ENCODE measurements around the gene MAGEE1. TPM values are rescaled to one million over a fixed set of nuclear protein-coding genes. Genes with fewer than 3 reads are reported as not detected.

The MAGEE1 gene
- total RNA-seq, 1 experiment from 2014 or later = not detected

GRCh38 chrX:76420237-76420636 is 7.3 kb upstream of the MAGEE1 start:
- Histone ChIP-seq H3K27me3 (replicated peaks; ENCODE audit: insufficient read depth, low read depth, low read length, poor library complexity) (no peaks in the 10 kb centered on the region), H3K4me1 (ENCODE audit: insufficient read depth, low read length, poor library complexity, severe bottlenecking) (no peaks in the 10 kb centered on the region), H3K27ac (ENCODE audit: low read depth, low read length, poor library complexity, severe bottlenecking) (no peak overlapping the region), H3K9me3 (ENCODE audit: low read depth, low read length, poor library complexity, severe bottlenecking) (no peaks in the 10 kb centered on the region), H3K36me3 (ENCODE audit: insufficient read depth, low read length, poor library complexity, severe bottlenecking) (no peaks in the 10 kb centered on the region), H3K4me3 (ENCODE audit: low read depth, low read length, poor library complexity, severe bottlenecking) (no peak overlapping the region)
- no TSS peak for BruUV-seq (replicated peaks)
- POLR2A ChIA-PET (ENCODE audit: low non-redundant PET) = no interaction called here
- TF ChIP-seq EZH2 (IDR thresholded peaks at IDR 0.05; ENCODE audit: borderline replicate concordance, low read depth, low read length, poor library complexity, severe bottlenecking) (no peak), CTCF (conservative IDR thresholded peaks at IDR 0.05; ENCODE audit: low read depth, low read length) (no peak)
- CTCF ChIA-PET = no interaction called here
- intact Hi-C loops (cut with micrococcal nuclease; ENCODE audit: unreplicated experiment) = no loop called here
- no peak for DNase-seq (ENCODE audit: low spot score)

GRCh38 chrX:76428243-76429130 is 977 bp downstream of the MAGEE1 start:
- ChIA-PET POLR2A (ENCODE audit: low non-redundant PET) (no interaction called here), CTCF (no interaction called here)
- Histone ChIP-seq H3K4me3 (ENCODE audit: low read depth, low read length, poor library complexity, severe bottlenecking) (no peak overlapping the region), H3K9me3 (ENCODE audit: low read depth, low read length, poor library complexity, severe bottlenecking) (no peaks in the 10 kb centered on the region), H3K27ac (ENCODE audit: low read depth, low read length, poor library complexity, severe bottlenecking) (no peak overlapping the region), H3K36me3 (ENCODE audit: insufficient read depth, low read length, poor library complexity, severe bottlenecking) (no peaks in the 10 kb centered on the region), H3K27me3 (replicated peaks; ENCODE audit: insufficient read depth, low read depth, low read length, poor library complexity) (peaks cover 11% of the 10 kb centered on the region), H3K4me1 (ENCODE audit: insufficient read depth, low read length, poor library complexity, severe bottlenecking) (no peaks in the 10 kb centered on the region)
- BruUV-seq (replicated peaks) = no TSS peak
- no peak for DNase-seq (ENCODE audit: low spot score)
- TF ChIP-seq EZH2 (IDR thresholded peaks at IDR 0.05; ENCODE audit: borderline replicate concordance, low read depth, low read length, poor library complexity, severe bottlenecking) (no peak), CTCF (conservative IDR thresholded peaks at IDR 0.05; ENCODE audit: low read depth, low read length) (no peak)
- intact Hi-C loops (cut with micrococcal nuclease; ENCODE audit: unreplicated experiment) = no loop called here

- ChIA-PET CTCF (no interaction called here), POLR2A (ENCODE audit: low non-redundant PET) (no interaction called here)
- BruUV-seq (replicated peaks) = no TSS peak
- no peaks in the 10 kb centered on the region for H3K4me1 ChIP-seq (ENCODE audit: insufficient read depth, low read length, poor library complexity, severe bottlenecking)
- H3K4me3 ChIP-seq (ENCODE audit: low read depth, low read length, poor library complexity, severe bottlenecking) = no peak overlapping the region
- no peaks in the 10 kb centered on the region for H3K27me3 ChIP-seq (replicated peaks; ENCODE audit: insufficient read depth, low read depth, low read length, poor library complexity)
- H3K36me3 ChIP-seq (ENCODE audit: insufficient read depth, low read length, poor library complexity, severe bottlenecking) = no peaks in the 10 kb centered on the region
- no peaks in the 10 kb centered on the region for H3K9me3 ChIP-seq (ENCODE audit: low read depth, low read length, poor library complexity, severe bottlenecking)
- H3K27ac ChIP-seq (ENCODE audit: low read depth, low read length, poor library complexity, severe bottlenecking) = no peak overlapping the region
- no peak for DNase-seq (ENCODE audit: low spot score)
- intact Hi-C loops (cut with micrococcal nuclease; ENCODE audit: unreplicated experiment) = no loop called here
- TF ChIP-seq EZH2 (IDR thresholded peaks at IDR 0.05; ENCODE audit: borderline replicate concordance, low read depth, low read length, poor library complexity, severe bottlenecking) (no peak), CTCF (conservative IDR thresholded peaks at IDR 0.05; ENCODE audit: low read depth, low read length) (no peak)
Observed at GRCh38 chrX:76433219-76433618, 5.7 kb downstream of the MAGEE1 start.
